Osteoblast (primary cell): ENCODE measurements around the gene TFCP2. TPM values are rescaled to one million over a fixed set of nuclear protein-coding genes. Genes with fewer than 3 reads are reported as not detected.

ENCODE experiments used
- DNase-seq: peaks from one replicate; pipeline ENCODE4 v3.0.0; 2011; ENCODE audit warnings: low spot score, mixed read lengths; ENCODE audit not compliant: insufficient read length; ENCODE audit errors: missing footprints
- H2AFZ ChIP-seq: 2 replicates; pipeline ENCODE4 v1.6.0; 2011; ENCODE audit warnings: mild to moderate bottlenecking, low read length
- H3K27ac ChIP-seq: 2 replicates; pipeline ENCODE4 v1.5.1; 2011; ENCODE audit warnings: mild to moderate bottlenecking, low read depth, low read length, moderate library complexity
- H3K27me3 ChIP-seq: 2 replicates; pipeline ENCODE4 v1.6.0; 2012; ENCODE audit warnings: mild to moderate bottlenecking, control low read depth, inconsistent platforms, low read length, moderate library complexity; ENCODE audit not compliant: insufficient read depth
- H3K36me3 ChIP-seq: 2 replicates; pipeline ENCODE4 v1.5.1; 2011; ENCODE audit warnings: mild to moderate bottlenecking, low read length, control low read depth, moderate library complexity; ENCODE audit not compliant: insufficient read depth
- H3K4me1 ChIP-seq: 2 replicates; pipeline ENCODE4 v1.5.1; 2011; ENCODE audit warnings: mild to moderate bottlenecking, low read length, control low read depth, moderate library complexity; ENCODE audit not compliant: insufficient read depth
- H3K4me2 ChIP-seq: 2 replicates; pipeline ENCODE4 v1.6.0; 2011; ENCODE audit warnings: mild to moderate bottlenecking, low read length; ENCODE audit not compliant: insufficient read depth
- H3K4me3 ChIP-seq: fragments of 200-600 bp; sonication (generic); 3 replicates; pipeline ENCODE4 v1.5.1; 2012; ENCODE audit warnings: mild to moderate bottlenecking, low read length, inconsistent platforms; ENCODE audit not compliant: insufficient read depth
- H3K79me2 ChIP-seq: 2 replicates; pipeline ENCODE4 v1.6.0; 2012; ENCODE audit warnings: mild to moderate bottlenecking, low read length, control low read depth, inconsistent platforms; ENCODE audit not compliant: insufficient read depth
- H3K9me3 ChIP-seq: 2 replicates; pipeline ENCODE4 v1.5.1; 2011; ENCODE audit warnings: low read depth, low read length, control low read depth
- H4K20me1 ChIP-seq: 2 replicates; pipeline ENCODE4 v1.6.0; 2012; ENCODE audit warnings: mild to moderate bottlenecking, low read length, control low read depth; ENCODE audit not compliant: insufficient read depth
- CTCF ChIP-seq: IDR thresholded peaks from 2 replicates; pipeline ENCODE4 v1.5.1; 2011; ENCODE audit warnings: mild to moderate bottlenecking, low read depth, low read length, moderate library complexity; ENCODE audit errors: extremely low read depth
- total RNA-seq: library from RNA; depleted of rRNA; stranded (reverse); fragments of >200 nt; gene quantifications from 2 replicates; pipeline ENCODE4 v1.2.3, GENCODE V29; 2012

Gene TFCP2
- total RNA-seq, 1 donor: 7.6 TPM

GRCh38 chr12:51197736-51198567, 25.0 kb upstream of the TFCP2 start:
- no peaks in the 10 kb centered on the region for H4K20me1 ChIP-seq
- H3K36me3 ChIP-seq: peaks cover 4% of the 10 kb centered on the region
- no peak for TF ChIP-seq CTCF
- no peaks in the 10 kb centered on the region for H3K27me3 ChIP-seq
- H3K4me3 ChIP-seq: no peak overlapping the region
- no peaks in the 10 kb centered on the region for H3K79me2 ChIP-seq
- no peak overlapping the region for H3K27ac ChIP-seq
- no peak overlapping the region for H2AFZ ChIP-seq
- H3K4me1 ChIP-seq: no peaks in the 10 kb centered on the region
- no peaks in the 10 kb centered on the region for H3K9me3 ChIP-seq
- no peak overlapping the region for H3K4me2 ChIP-seq
- DNase-seq: no peak

- H4K20me1 ChIP-seq: no peaks in the 10 kb centered on the region
- H3K9me3 ChIP-seq: no peaks in the 10 kb centered on the region
- TF ChIP-seq CTCF: no peak
- DNase-seq: no peak
- no peak overlapping the region for H3K27ac ChIP-seq
- no peaks in the 10 kb centered on the region for H3K4me1 ChIP-seq
- no peak overlapping the region for H3K4me2 ChIP-seq
- H2AFZ ChIP-seq: no peak overlapping the region
- H3K36me3 ChIP-seq: peaks cover 4% of the 10 kb centered on the region
- no peak overlapping the region for H3K4me3 ChIP-seq
- H3K79me2 ChIP-seq: no peaks in the 10 kb centered on the region
- H3K27me3 ChIP-seq: no peaks in the 10 kb centered on the region
These were observed 23.6 kb upstream of the TFCP2 start for GRCh38 chr12:51196547-51196946.

- no peak overlapping the region for H2AFZ ChIP-seq
- no peaks in the 10 kb centered on the region for H4K20me1 ChIP-seq
- H3K79me2 ChIP-seq: no peaks in the 10 kb centered on the region
- no peak for DNase-seq
- H3K4me1 ChIP-seq: no peaks in the 10 kb centered on the region
- no peaks in the 10 kb centered on the region for H3K27me3 ChIP-seq
- H3K36me3 ChIP-seq: peaks cover 7% of the 10 kb centered on the region
- H3K27ac ChIP-seq: no peak overlapping the region
- no peak overlapping the region for H3K4me2 ChIP-seq
- H3K4me3 ChIP-seq: no peak overlapping the region
- TF ChIP-seq CTCF: no peak
- H3K9me3 ChIP-seq: no peaks in the 10 kb centered on the region
These were observed 22.9 kb upstream of the TFCP2 start for GRCh38 chr12:51195841-51196240.

DNA sequence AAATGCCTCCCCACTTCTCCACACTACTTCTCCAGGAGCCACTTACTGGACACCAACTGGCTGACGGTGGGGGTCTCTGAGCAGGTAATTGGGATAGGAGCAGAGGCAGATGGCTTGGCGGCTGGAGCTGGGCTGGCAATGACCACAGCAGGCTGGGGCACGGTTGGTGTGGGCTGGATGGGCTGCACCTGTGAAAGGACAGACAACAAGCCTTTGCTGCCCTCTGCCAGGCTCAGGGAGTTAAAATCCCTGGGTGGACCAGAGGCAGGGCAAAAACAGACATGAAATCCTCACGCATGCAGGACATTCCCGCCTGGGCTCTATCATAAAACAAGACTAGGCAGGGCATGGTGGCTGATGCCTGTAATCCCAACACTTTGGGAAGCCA, 19.3 kb upstream of the TFCP2 start:
- Histone ChIP-seq H3K4me1 (no peaks in the 10 kb centered on the region), H3K4me2 (no peak overlapping the region), H3K27me3 (no peaks in the 10 kb centered on the region), H3K4me3 (no peak overlapping the region), H3K79me2 (no peaks in the 10 kb centered on the region), H2AFZ (no peak overlapping the region), H3K27ac (no peak overlapping the region), H3K9me3 (no peaks in the 10 kb centered on the region), H4K20me1 (no peaks in the 10 kb centered on the region), H3K36me3 (peaks cover 3% of the 10 kb centered on the region)
- TF ChIP-seq CTCF: no peak
- no peak for DNase-seq
